HEK293 (cell line): Measurements from ENCODE around the gene TSPAN13.

Experiments
- GFI1B ChIP-seq: fragments of 450-650 bp; formaldehyde crosslinking; IDR thresholded peaks from 2 replicates; pipeline ENCODE4 v1.5.1; 2016; ENCODE audit warnings: missing biosample characterization, missing genetic modification characterization
- GLIS2 ChIP-seq: fragments of 450-650 bp; formaldehyde crosslinking; IDR thresholded peaks from 2 replicates; pipeline ENCODE4 v1.5.1; 2016; ENCODE audit warnings: missing biosample characterization, missing genetic modification characterization
- KLF1 ChIP-seq: fragments of 450-650 bp; formaldehyde crosslinking; IDR thresholded peaks from 2 replicates; pipeline ENCODE4 v1.5.1; 2016; ENCODE audit warnings: missing biosample characterization, missing genetic modification characterization
- KLF16 ChIP-seq: fragments of 450-650 bp; formaldehyde crosslinking; IDR thresholded peaks from 2 replicates; pipeline ENCODE4 v1.5.1; 2017; ENCODE audit warnings: missing biosample characterization, missing genetic modification characterization
- MYNN ChIP-seq: fragments of 450-650 bp; formaldehyde crosslinking; IDR thresholded peaks from 2 replicates; pipeline ENCODE4 v1.5.1; 2016; ENCODE audit warnings: missing biosample characterization, missing genetic modification characterization, borderline replicate concordance
- OSR2 ChIP-seq: fragments of 450-650 bp; formaldehyde crosslinking; IDR thresholded peaks from 2 replicates; pipeline ENCODE4 v1.5.1; 2016; ENCODE audit warnings: missing biosample characterization, missing genetic modification characterization
- OVOL3 ChIP-seq: fragments of 450-650 bp; formaldehyde crosslinking; IDR thresholded peaks from 2 replicates; pipeline ENCODE4 v1.5.1; 2016; ENCODE audit warnings: missing biosample characterization, missing genetic modification characterization
- SP2 ChIP-seq: fragments of 450-650 bp; formaldehyde crosslinking; IDR thresholded peaks from 2 replicates; pipeline ENCODE4 v1.5.1; 2016; ENCODE audit warnings: missing biosample characterization, missing genetic modification characterization
- SP7 ChIP-seq: fragments of 450-650 bp; formaldehyde crosslinking; IDR thresholded peaks from 2 replicates; pipeline ENCODE4 v1.5.1; 2016; ENCODE audit warnings: missing biosample characterization, missing genetic modification characterization
- ZBTB17 ChIP-seq: fragments of 450-650 bp; formaldehyde crosslinking; IDR thresholded peaks from 2 replicates; pipeline ENCODE4 v1.5.1; 2016; ENCODE audit warnings: missing biosample characterization, missing genetic modification characterization
- ZNF112 ChIP-seq: fragments of 450-650 bp; formaldehyde crosslinking; IDR thresholded peaks from 2 replicates; pipeline ENCODE4 v1.5.0; 2017; ENCODE audit warnings: missing biosample characterization, missing genetic modification characterization
- ZNF121 ChIP-seq: fragments of 450-650 bp; formaldehyde crosslinking; IDR thresholded peaks from 2 replicates; pipeline ENCODE4 v1.5.1; 2016; ENCODE audit warnings: missing biosample characterization, missing genetic modification characterization
- ZNF132 ChIP-seq: fragments of 450-650 bp; formaldehyde crosslinking; IDR thresholded peaks from 2 replicates; pipeline ENCODE4 v1.5.1; 2017; ENCODE audit warnings: missing biosample characterization, missing genetic modification characterization, borderline replicate concordance
- ZNF214 ChIP-seq: fragments of 450-650 bp; formaldehyde crosslinking; IDR thresholded peaks from 2 replicates; pipeline ENCODE4 v1.5.1; 2017; ENCODE audit warnings: missing biosample characterization, mild to moderate bottlenecking, missing genetic modification characterization, borderline replicate concordance
- ZNF366 ChIP-seq: fragments of 450-650 bp; formaldehyde crosslinking; conservative IDR thresholded peaks from 2 replicates; pipeline ENCODE4 v1.5.1; 2016; ENCODE audit warnings: missing biosample characterization, missing genetic modification characterization
- ZNF529 ChIP-seq: fragments of 450-650 bp; formaldehyde crosslinking; IDR thresholded peaks from 2 replicates; pipeline ENCODE4 v1.5.1; 2017; ENCODE audit warnings: missing genetic modification characterization, missing biosample characterization; ENCODE audit not compliant: insufficient replicate concordance
- ZNF544 ChIP-seq: fragments of 450-650 bp; formaldehyde crosslinking; IDR thresholded peaks from 2 replicates; pipeline ENCODE4 v1.5.0; 2017; ENCODE audit warnings: missing biosample characterization, missing genetic modification characterization
- ZNF571 ChIP-seq: fragments of 450-650 bp; formaldehyde crosslinking; IDR thresholded peaks from 2 replicates; pipeline ENCODE4 v1.5.0; 2017; ENCODE audit warnings: missing biosample characterization, missing genetic modification characterization
- ZNF596 ChIP-seq: fragments of 450-650 bp; IDR thresholded peaks from 2 replicates; pipeline ENCODE4 v1.5.0; 2018; ENCODE audit warnings: missing biosample characterization, mild to moderate bottlenecking, missing genetic modification characterization, moderate library complexity
- ZNF600 ChIP-seq: fragments of 450-650 bp; formaldehyde crosslinking; IDR thresholded peaks from 2 replicates; pipeline ENCODE4 v1.5.1; 2016; ENCODE audit warnings: missing biosample characterization, missing genetic modification characterization
- ZNF629 ChIP-seq: fragments of 450-650 bp; formaldehyde crosslinking; IDR thresholded peaks from 2 replicates; pipeline ENCODE4 v1.5.1; 2017; ENCODE audit warnings: missing biosample characterization, missing genetic modification characterization
- ZNF654 ChIP-seq: fragments of 450-650 bp; formaldehyde crosslinking; IDR thresholded peaks from 2 replicates; pipeline ENCODE4 v1.5.1; 2016; ENCODE audit warnings: low read depth, missing biosample characterization, missing genetic modification characterization
- TF ChIP-seq, protein P1 (sequence below): fragments of 450-650 bp; formaldehyde crosslinking; IDR thresholded peaks from 2 replicates; pipeline ENCODE4 v1.5.1; 2016; ENCODE audit warnings: missing biosample characterization, missing genetic modification characterization, borderline replicate concordance
- TF ChIP-seq, protein P2 (sequence below): fragments of 450-650 bp; formaldehyde crosslinking; IDR thresholded peaks from 2 replicates; pipeline ENCODE4 v1.5.1; 2016; ENCODE audit warnings: missing biosample characterization, missing genetic modification characterization
- TF ChIP-seq, protein P3 (sequence below): fragments of 450-650 bp; formaldehyde crosslinking; IDR thresholded peaks from 2 replicates; pipeline ENCODE4 v1.5.1; 2016; ENCODE audit warnings: missing biosample characterization, missing genetic modification characterization
- TF ChIP-seq, protein P4 (sequence below): fragments of 450-650 bp; formaldehyde crosslinking; IDR thresholded peaks from 2 replicates; pipeline ENCODE4 v1.5.1; 2017; ENCODE audit warnings: missing biosample characterization, missing genetic modification characterization
- TF ChIP-seq, protein P5 (sequence below): fragments of 450-650 bp; formaldehyde crosslinking; IDR thresholded peaks from 2 replicates; pipeline ENCODE4 v1.5.1; 2016; ENCODE audit warnings: missing biosample characterization, missing genetic modification characterization, low read depth

Gene TSPAN13

DNA sequence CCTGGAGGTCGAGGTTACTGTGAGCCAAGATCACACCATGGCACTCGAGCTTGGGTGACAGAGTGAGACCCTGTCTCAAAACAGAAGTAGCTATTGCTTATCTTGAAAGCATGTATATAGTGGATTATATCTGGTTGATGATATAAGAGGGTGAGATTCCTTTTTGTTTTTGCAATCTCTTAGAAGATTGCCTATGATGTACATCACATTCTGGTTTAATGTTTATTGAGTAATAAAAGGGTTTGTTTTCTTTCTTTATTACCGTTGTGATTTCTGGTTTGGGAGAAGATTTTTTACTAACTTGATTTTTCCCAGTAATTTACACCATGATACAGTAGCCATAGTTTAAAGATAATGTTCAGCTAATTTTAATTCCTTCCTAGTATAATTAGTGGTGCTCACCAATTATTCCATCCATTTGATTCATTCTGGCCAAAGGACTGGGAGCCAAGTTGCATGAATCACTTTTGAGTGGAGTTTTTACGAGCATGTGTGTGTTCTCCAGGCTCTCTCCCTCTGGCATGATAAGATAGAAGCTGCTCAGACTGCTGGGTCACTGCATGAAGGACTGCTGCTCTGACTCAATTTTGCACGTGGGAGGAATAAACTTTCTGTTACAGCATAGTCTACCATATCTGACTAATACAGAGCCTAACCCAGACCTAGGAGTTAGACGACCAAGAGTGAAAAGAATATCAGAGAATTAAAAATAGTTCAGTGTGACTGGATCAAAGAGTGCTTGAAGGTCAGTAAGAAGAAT, 13.5 kb upstream of the TSPAN13 start (continued):
- TF ChIP-seq ZNF571 (tag by site-specific recombination) (no peak), ZNF366 (tag by site-specific recombination) (peak; percentile 61), ZNF112 (tag by site-specific recombination) (no peak), ZNF529 (tag by site-specific recombination) (no peak), GFI1B (tag by site-specific recombination) (peak; percentile 58; the same call in 1 of the 2 replicates), KLF1 (no peak), ZNF132 (no peak), ZBTB17 (tag by site-specific recombination) (no peak), OSR2 (peak; percentile 76), ZNF654 (no peak), GLIS2 (tag by site-specific recombination) (no peak), SP7 (tag by site-specific recombination) (peak; percentile 78), ZNF596 (no peak; the same call in 1 of the 2 replicates), OVOL3 (tag by site-specific recombination) (0 out of 2 replicates have a peak, but pooled peaks have one; percentile 10), MYNN (no peak), ZNF600 (peak; percentile 31; the same call in 1 of the 2 replicates), KLF16 (tag by site-specific recombination) (no peak), ZNF121 (tag by site-specific recombination) (no peak), ZNF544 (tag by site-specific recombination) (no peak), ZNF629 (peak; percentile 42; the same call in 1 of the 2 replicates), SP2 (tag by site-specific recombination) (no peak), ZNF214 (no peak)
- TF ChIP-seq, protein P1, sequence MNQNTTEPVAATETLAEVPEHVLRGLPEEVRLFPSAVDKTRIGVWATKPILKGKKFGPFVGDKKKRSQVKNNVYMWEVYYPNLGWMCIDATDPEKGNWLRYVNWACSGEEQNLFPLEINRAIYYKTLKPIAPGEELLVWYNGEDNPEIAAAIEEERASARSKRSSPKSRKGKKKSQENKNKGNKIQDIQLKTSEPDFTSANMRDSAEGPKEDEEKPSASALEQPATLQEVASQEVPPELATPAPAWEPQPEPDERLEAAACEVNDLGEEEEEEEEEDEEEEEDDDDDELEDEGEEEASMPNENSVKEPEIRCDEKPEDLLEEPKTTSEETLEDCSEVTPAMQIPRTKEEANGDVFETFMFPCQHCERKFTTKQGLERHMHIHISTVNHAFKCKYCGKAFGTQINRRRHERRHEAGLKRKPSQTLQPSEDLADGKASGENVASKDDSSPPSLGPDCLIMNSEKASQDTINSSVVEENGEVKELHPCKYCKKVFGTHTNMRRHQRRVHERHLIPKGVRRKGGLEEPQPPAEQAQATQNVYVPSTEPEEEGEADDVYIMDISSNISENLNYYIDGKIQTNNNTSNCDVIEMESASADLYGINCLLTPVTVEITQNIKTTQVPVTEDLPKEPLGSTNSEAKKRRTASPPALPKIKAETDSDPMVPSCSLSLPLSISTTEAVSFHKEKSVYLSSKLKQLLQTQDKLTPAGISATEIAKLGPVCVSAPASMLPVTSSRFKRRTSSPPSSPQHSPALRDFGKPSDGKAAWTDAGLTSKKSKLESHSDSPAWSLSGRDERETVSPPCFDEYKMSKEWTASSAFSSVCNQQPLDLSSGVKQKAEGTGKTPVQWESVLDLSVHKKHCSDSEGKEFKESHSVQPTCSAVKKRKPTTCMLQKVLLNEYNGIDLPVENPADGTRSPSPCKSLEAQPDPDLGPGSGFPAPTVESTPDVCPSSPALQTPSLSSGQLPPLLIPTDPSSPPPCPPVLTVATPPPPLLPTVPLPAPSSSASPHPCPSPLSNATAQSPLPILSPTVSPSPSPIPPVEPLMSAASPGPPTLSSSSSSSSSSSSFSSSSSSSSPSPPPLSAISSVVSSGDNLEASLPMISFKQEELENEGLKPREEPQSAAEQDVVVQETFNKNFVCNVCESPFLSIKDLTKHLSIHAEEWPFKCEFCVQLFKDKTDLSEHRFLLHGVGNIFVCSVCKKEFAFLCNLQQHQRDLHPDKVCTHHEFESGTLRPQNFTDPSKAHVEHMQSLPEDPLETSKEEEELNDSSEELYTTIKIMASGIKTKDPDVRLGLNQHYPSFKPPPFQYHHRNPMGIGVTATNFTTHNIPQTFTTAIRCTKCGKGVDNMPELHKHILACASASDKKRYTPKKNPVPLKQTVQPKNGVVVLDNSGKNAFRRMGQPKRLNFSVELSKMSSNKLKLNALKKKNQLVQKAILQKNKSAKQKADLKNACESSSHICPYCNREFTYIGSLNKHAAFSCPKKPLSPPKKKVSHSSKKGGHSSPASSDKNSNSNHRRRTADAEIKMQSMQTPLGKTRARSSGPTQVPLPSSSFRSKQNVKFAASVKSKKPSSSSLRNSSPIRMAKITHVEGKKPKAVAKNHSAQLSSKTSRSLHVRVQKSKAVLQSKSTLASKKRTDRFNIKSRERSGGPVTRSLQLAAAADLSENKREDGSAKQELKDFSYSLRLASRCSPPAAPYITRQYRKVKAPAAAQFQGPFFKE (tag by site-specific recombination), result no peak
- TF ChIP-seq, protein P2, sequence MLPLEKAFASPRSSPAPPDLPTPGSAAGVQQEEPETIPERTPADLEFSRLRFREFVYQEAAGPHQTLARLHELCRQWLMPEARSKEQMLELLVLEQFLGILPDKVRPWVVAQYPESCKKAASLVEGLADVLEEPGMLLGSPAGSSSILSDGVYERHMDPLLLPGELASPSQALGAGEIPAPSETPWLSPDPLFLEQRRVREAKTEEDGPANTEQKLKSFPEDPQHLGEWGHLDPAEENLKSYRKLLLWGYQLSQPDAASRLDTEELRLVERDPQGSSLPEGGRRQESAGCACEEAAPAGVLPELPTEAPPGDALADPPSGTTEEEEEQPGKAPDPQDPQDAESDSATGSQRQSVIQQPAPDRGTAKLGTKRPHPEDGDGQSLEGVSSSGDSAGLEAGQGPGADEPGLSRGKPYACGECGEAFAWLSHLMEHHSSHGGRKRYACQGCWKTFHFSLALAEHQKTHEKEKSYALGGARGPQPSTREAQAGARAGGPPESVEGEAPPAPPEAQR (tag by site-specific recombination), result no peak
- TF ChIP-seq, protein P3, sequence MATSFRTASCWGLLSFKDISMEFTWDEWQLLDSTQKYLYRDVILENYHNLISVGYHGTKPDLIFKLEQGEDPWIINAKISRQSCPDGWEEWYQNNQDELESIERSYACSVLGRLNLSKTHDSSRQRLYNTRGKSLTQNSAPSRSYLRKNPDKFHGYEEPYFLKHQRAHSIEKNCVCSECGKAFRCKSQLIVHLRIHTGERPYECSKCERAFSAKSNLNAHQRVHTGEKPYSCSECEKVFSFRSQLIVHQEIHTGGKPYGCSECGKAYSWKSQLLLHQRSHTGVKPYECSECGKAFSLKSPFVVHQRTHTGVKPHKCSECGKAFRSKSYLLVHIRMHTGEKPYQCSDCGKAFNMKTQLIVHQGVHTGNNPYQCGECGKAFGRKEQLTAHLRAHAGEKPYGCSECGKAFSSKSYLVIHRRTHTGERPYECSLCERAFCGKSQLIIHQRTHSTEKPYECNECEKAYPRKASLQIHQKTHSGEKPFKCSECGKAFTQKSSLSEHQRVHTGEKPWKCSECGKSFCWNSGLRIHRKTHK, result no peak
- TF ChIP-seq, protein P4, sequence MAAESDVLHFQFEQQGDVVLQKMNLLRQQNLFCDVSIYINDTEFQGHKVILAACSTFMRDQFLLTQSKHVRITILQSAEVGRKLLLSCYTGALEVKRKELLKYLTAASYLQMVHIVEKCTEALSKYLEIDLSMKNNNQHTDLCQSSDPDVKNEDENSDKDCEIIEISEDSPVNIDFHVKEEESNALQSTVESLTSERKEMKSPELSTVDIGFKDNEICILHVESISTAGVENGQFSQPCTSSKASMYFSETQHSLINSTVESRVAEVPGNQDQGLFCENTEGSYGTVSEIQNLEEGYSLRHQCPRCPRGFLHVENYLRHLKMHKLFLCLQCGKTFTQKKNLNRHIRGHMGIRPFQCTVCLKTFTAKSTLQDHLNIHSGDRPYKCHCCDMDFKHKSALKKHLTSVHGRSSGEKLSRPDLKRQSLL (tag by site-specific recombination), result no peak
- TF ChIP-seq, protein P5, sequence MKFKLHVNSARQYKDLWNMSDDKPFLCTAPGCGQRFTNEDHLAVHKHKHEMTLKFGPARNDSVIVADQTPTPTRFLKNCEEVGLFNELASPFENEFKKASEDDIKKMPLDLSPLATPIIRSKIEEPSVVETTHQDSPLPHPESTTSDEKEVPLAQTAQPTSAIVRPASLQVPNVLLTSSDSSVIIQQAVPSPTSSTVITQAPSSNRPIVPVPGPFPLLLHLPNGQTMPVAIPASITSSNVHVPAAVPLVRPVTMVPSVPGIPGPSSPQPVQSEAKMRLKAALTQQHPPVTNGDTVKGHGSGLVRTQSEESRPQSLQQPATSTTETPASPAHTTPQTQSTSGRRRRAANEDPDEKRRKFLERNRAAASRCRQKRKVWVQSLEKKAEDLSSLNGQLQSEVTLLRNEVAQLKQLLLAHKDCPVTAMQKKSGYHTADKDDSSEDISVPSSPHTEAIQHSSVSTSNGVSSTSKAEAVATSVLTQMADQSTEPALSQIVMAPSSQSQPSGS (tag by site-specific recombination), result no peak
